NCI-H146 treated with DMSO at 0.1 percent for 48 hours (cell line): ENCODE results near the gene KATNAL1.

Experiments used
- DNase-seq: peaks from one replicate; lab custom pipeline; 2025; ENCODE audit not compliant: unreplicated experiment; lab: John Stamatoyannopoulos, UW

KATNAL1 gene

GRCh38 chr13:30169442-30169841 lies 137.9 kb downstream of the KATNAL1 start:
- DNase-seq: no peak

- DNase-seq: no peak
These were observed 141.6 kb downstream of the KATNAL1 start for GRCh38 chr13:30165796-30166195.

- DNase-seq: no peak
These were observed 142.3 kb downstream of the KATNAL1 start for GRCh38 chr13:30165071-30165470.

GRCh38 chr13:30164146-30164545 lies 143.2 kb downstream of the KATNAL1 start:
- DNase-seq: no peak

- no peak for DNase-seq
These were observed 143.9 kb downstream of the KATNAL1 start for GRCh38 chr13:30163441-30163840.

- DNase-seq: no peak
These were observed 147.9 kb downstream of the KATNAL1 start for GRCh38 chr13:30159446-30159839.

- DNase-seq: no peak
These were observed 148.4 kb downstream of the KATNAL1 start for GRCh38 chr13:30158774-30159445.

- DNase-seq: no peak
These were observed 149.7 kb downstream of the KATNAL1 start for GRCh38 chr13:30157616-30157993.

- DNase-seq: no peak
These were observed 150.3 kb downstream of the KATNAL1 start for GRCh38 chr13:30156826-30157615.

GRCh38 chr13:30156270-30156669 lies 151.1 kb downstream of the KATNAL1 start:
- no peak for DNase-seq

GRCh38 chr13:30154931-30155330 lies 152.4 kb downstream of the KATNAL1 start:
- no peak for DNase-seq

GRCh38 chr13:30154531-30154930 lies 152.8 kb downstream of the KATNAL1 start:
- no peak for DNase-seq

- no peak for DNase-seq
These were observed 153.6 kb downstream of the KATNAL1 start for GRCh38 chr13:30153545-30154426.
